Activated effector memory CD4-positive, alpha-beta T cell treated with anti-CD3 and anti-CD28 coated beads, Interleukin-2, amount 50 U/mL, for 16 hours (primary cell): ENCODE measurements around the gene OR6F1.
"Not testable (repeated sequence)": the region's sequence is repeated elsewhere in the genome, so short reads cannot be mapped to it uniquely, and the experiment has no call there.

Experiments
- DNase-seq: peaks from one replicate; pipeline ENCODE4 v3.0.0-alpha.2; 2020

OR6F1 gene

DNA sequence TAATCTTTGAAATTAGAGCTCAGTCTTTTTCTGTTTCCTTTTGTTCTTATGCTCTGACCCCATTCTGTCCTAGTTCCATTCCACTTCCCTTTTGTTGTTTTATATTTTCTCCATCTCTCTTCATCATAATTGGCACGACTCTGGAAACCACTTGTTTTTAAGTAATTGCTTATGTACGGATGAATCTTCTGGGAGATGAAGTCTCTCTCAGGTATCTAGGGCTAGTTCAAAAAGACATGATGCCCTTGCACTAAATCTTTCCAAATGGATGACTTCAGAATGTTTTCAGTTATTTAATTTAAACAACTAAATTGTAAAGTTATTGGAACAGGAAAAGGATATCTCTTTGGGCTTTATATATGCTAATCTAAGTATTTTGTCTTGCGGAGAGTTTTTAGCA lies at the start of gene OR6F1:
Gene OR6F1 (minus strand): TSS at position 101 of the 400 bp plus-strand sequence. CDS start 3,891 bp downstream, outside the sequence.
- no peak for DNase-seq

DNA sequence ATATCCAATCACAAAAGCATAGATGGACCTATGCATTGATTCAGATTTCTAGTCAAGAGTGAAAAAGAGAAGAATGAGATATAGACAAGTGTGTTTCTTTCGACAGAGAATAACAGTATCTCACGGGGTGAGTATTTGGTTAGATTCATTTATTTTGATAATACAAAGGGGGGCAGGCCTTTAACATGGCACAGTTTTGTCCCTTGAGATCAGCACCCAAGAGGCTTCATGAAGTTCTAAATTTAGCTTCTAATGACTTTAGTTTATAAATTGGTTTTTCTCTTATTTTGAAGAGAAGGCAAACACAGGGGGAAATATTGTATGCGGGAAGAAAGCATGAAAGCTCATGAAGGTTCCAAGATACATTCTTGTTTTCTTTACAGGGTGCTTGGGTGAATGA lies 44.0 kb upstream of the OR6F1 start, which contains the start of gene OR1C1:
Gene OR1C1 (minus strand): TSS at position 101 of the 400 bp plus-strand sequence. CDS start 2,150 bp downstream, outside the sequence.
- DNase-seq, result no peak

DNA sequence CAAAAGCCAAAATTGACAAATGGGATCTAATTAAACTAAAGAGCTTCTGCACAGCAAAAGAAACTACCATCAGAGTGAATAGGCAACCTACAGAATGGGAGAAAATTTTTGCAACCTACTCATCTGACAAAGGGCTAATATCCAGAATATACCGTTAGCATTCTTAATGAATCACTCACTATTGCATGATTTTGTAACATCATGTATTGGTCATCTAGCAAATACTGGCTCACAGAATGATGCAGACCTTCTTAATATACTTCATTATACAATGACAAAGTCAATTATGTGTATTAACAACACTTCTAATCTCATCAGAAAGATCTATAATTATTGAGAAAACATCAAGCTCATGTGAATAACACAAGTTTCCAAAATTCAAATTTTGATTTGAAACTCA lies 37.9 kb upstream of the OR6F1 start:
- not testable (repeated sequence) for DNase-seq

DNA sequence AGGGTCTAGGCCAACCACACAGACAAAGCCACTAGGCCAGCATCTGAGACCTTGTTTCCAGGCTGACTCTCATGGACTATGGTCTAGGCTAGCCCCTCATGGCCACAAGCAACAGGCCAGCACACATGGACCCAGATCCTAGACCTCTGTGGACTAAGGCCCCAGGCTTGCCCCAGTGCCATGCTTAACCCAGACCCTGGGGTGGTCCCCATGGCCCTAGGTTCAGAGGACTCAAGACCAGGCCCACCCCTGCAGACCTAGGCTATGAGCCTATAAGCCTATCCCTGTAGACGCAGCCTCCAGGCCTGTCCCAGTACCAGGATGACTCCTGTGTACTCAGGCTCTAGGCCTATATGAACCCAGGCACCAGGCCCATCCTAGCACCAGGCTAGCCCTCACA lies 33.4 kb upstream of the OR6F1 start:
- DNase-seq, result peak; percentile 53

DNA sequence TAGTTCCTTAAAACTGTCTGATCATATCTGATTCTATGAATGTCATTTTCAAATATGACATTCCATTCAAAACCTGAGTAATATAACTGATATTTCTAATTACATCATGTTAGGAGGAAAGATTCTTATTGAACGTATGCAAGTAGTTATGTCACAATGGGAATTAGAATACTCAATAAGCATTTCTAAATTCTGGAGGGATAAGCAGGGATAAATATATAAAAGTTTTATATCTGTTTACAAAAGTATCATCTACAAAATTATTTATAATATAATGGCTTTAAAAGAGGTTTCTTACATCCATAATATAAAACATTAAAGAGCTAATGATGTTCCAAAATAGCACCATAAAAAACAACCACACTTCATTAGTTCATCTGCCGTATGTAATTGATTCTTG lies 31.6 kb upstream of the OR6F1 start, which contains the start of gene OR14A2:
Gene OR14A2 (minus strand): TSS at position 101 of the 400 bp plus-strand sequence.
- no peak for DNase-seq

DNA sequence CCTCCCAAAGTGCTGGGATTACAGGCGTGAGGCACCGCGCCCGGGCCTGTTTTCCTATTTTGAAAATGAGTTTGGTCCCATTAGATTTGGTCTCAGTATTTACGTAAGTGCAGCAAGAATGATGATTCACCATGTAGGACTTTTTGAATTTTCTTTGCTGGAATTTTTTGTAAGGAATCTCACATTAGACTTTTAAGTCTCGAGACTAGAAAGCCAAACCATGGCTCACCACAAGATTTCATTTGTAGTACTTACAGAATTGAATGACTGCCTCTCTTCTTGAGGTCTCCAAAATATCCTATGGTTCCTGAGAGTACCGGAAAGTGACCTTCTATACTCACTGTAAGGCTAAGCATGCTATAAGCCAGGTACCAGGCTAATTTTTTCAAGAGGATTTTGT lies 31.2 kb upstream of the OR6F1 start:
- no peak for DNase-seq

DNA sequence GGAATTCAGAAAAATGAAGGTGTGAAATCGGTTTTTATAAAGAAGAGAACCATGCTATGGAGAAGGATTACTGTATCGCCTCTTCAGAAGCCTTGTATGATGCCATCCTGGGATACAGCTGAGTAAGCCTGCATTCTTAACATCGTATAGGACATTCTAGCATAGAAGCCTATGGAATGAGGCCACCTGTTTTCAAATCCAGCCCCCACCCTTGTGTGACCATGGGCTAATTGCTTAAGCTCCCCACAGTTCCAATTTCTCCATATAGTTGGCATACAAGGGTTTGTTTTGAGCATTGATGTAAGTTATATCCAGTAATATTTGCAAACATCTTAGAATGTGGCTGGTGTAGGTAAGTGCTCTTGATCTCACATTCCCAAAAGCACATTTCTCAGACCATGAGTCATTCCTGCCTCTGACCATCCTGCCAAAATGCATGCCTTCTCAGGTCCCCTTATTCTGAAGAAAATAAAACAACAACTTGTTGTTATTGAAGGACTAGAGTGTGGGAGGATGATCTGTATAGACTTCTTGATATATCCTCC lies 30.0 kb upstream of the OR6F1 start:
- no peak for DNase-seq

DNA sequence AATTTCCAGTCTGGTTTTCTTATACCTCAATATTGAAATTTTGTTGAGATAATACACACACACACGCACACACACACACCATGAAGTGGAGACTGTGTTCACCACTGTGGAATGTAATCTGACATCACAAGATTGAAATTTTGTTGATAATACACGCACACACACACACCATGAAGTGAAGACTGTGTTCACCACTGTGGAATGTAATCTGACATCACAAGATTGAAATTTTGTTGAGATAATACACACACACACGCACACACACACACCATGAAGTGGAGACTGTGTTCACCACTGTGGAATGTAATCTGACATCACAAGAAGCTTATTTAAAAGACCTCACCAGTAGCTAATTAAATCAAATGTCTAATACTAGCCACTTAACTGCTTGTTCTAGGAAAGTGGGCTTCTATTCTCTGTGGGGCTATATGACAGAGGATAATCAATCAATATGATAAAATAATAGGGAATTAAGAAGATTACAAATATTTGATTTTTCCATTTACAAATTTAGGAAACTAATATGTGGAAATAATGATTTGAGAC lies 25.8 kb upstream of the OR6F1 start:
- not testable (repeated sequence) for DNase-seq

DNA sequence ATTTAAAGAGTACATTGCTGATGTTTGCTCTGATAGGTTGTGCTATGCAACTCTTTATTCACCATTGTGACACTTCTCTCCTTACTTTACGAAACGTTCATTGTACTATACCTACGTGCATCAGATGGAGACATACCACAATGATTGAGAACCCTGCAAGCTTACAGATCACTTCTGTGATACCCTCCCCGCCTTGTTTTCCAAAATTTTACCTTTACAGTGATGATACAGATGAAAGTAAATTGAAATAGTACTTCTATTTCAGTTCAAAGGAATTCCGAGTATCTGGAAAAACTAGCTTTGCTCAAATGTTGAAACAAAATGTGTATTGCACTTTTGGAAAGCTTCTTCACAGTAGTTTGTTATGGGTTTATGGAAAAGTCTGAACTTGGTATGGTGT lies 25.3 kb upstream of the OR6F1 start:
- no peak for DNase-seq

DNA sequence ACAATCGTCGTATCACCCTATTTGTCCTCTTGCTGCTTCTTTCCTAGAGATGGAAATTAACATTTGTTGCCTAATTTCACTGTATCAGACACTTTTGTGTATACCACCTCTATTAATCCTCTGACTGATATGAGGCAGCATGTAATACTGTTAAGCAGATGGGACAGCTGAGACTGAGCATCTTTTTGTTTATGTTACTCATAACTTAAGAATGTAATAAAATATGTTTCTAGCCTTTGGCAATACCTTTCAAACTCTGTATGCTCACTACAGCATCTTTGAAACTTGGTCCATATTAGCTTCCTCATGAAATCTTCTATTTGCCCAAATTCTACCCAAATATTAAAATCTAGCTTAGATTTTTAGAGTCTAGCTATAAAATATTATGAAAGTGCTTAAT lies 24.3 kb upstream of the OR6F1 start:
- DNase-seq, result no peak

DNA sequence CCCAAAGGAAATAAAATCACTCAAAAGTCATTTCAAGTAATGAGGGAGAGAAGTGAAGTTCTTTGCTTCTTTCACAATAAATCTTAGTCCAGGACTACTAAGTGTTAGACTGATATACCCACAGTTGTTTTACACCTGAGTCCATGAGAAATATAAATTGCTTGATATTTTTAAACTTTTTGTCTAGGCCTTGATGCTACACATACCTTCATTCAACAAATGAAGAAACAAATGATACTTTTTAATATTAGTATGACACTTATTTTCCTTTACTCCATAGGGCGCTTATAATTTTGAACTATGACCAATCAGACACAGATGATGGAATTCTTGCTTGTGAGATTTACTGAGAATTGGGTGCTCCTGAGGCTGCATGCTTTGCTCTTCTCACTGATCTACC lies 21.9 kb upstream of the OR6F1 start, which contains the start of gene OR14K1:
Gene OR14K1 (plus strand): TSS at position 301 of the 400 bp plus-strand sequence. CDS start 0 bp downstream, at position 301.
- DNase-seq, result no peak

DNA sequence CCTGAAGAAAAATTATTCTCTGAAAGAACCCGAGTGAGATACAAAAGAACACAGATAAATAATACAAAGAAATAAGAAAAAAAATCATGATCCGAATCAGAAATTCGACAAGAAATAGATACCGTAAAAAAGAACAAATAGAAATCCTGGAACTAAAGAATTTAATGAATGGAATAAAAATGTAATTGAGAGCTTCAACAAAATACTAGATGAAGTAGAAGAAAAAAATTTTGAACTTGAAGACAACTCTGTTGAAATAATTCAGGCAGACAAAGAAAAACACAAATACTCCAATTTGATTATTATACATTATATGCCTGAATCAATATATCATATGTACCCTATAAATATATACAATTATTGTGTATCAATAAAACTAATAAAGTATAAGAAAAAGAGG lies 4.8 kb upstream of the OR6F1 start:
- DNase-seq, result no peak

DNA sequence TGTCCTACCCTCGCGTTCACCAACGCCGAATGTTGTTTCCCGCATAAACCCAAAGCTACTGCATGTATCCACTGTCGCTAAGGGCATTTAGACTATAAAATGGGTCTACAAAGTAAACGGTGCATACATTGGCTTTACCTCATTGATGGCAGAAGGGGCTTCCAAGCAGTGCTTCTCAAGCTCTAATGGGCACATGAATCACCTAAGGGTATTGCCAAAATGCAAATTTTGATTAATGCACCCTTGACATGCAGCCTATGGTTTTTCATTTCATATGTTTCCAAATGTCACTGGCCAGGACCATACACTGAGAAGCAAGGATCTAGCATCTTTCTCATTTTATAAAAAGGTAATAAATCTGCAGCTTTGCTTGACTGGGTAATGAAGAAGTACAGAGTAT lies 2.7 kb downstream of the OR6F1 start:
- no peak for DNase-seq

DNA sequence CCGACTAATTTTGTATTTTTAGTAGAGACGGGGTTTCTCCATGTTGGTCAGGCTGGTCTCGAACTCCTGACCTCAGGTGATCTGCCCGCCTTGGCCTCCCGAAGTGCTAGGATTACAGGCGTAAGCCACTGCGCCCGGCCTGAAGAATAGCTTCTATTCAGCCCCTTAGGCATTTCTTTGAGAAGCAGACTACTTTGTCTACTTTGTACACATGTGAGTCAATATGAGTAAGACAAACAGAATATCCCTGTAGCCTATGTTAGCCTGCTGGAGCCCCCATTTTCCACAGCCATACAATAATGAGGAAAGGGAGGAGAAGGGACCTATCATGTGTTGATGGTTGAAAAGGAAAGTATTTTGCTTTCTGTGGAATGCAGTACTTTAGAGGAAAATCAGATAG lies 5.8 kb downstream of the OR6F1 start:
- not testable (repeated sequence) for DNase-seq

DNA sequence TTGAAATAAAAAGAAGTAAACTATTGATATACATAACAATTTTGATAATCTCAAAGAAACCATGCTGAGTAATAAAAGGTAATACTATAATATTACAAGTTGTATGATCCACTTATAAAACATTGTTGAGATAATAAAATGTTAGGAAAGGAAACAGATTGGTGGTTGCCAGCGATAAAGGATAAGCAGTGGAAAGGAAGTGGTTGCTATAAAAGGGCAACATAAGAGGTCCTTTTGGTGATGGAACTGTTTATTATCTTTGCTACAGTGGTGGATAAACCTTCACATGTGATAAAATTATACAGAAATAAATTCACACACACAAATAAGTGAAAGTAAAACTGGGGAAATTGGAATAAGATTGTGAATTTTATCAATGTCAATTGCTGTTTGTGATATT lies 15.1 kb downstream of the OR6F1 start:
- no peak for DNase-seq

DNA sequence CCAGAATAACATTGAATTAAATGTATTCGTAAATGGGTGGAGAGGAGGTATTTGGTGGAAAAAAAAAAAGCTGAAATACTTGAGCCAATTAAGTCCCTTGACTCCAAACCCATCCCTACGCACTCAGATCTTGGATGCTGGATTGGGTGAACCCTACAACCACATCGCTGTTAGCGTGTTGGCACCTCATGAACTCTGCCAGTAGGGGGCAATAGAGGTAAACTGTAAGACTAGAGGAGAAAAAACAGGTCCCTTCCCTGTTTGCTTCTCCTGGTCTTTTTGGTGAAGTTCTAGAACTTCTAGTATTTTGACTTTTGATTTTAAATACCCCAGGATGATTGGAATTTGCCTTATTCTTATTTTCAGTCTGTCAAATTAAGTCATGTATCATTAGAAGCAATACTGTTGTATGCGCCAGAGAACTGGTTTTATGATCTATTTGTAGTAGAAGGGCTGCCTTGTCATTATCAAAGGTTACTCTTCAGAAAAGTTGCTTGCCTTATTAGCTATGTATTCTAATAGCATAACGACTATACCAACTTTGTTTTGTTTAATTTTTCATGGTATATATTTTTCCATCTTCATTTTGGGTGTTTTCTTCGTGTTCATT lies 35.1 kb downstream of the OR6F1 start:
- DNase-seq, result peak; percentile 63

DNA sequence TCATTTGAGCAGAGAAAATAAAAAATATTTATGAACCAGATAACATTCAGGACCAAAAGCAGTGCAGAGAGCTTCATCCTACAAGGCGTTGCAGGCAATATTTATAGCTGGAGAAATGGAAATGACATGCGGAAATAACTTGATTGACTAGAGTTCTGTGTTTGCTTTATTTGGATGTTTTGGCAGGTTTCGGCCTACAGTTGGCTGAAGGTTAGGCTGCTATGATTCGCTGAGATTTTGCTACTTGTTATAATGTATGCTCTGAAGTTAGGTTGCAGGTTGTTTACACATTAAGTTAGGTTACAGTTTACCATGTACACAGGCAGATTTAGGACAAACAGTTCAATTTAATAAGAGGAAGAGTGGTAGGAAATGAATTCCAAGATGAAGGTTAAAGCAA lies 36.3 kb downstream of the OR6F1 start:
- no peak for DNase-seq

DNA sequence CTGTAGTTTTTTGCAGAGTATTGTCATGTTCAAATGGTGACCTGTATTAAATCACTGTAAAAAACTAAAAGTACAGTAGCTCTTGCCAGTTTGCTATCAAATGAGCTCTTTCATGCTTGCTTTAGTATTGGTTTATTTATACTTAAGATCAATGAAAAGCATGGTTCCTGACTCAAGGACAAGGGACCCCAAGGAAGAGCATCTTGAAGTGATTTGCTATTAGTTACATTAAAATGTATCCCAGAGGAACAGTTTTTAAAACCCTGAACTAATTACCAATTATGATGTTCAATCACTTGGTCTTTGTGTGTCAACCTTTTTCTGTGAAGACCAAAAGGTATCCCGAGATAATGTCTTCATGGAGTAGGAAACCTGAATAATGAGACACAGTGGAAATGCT lies 36.8 kb downstream of the OR6F1 start, which contains the start of gene OR13G1:
Gene OR13G1 (minus strand): TSS at position 101 of the 400 bp plus-strand sequence. CDS start 6,698 bp downstream, outside the sequence.
- no peak for DNase-seq

DNA sequence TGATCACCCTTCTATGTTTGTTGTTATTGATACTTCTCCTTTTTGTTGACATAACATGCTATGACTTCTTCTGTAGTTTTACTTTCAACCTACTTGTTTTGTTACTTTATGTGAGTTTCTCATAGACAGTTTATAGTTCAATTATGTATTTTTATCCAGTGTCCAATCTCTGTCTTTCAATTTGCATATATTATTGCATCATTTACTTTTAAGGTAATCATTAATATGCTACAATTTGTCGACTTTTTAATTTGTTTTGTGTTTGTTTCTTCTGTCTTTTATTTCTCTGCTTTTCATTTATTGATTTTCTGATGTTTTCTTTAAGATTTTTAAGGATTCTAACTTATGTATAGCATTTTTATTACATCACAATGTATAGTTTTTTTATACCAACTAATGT lies 47.2 kb downstream of the OR6F1 start:
- no peak for DNase-seq
